IgD-negative memory B cell (primary cell): ENCODE results near the gene SLC5A7. TPM values are rescaled to one million over a fixed set of nuclear protein-coding genes. Genes with fewer than 3 reads are reported as not detected.

Experiments used
- H3K27ac Mint-ChIP-seq, 3 donors: one replicate each; pipeline ENCODE4 v1.8.0; 2020 to 2022; ENCODE audit warnings: mild to moderate bottlenecking in 3 of 3, mixed read lengths in 3 of 3, moderate library complexity in 1 of 3
- H3K27me3 Mint-ChIP-seq: one replicate; pipeline ENCODE4 v1.8.0; 2021; ENCODE audit warnings: mixed read lengths
- H3K36me3 Mint-ChIP-seq: one replicate; pipeline ENCODE4 v1.8.0; 2020; ENCODE audit warnings: mild to moderate bottlenecking, mixed read lengths
- H3K4me1 Mint-ChIP-seq, 3 donors: one replicate each; pipeline ENCODE4 v1.8.0; 2020 to 2022; ENCODE audit warnings: mixed read lengths in 3 of 3, mild to moderate bottlenecking in 1 of 3
- H3K4me3 Mint-ChIP-seq, 4 donors: one replicate each; pipeline ENCODE4 v1.8.0; 2020 to 2022; ENCODE audit warnings: mild to moderate bottlenecking in 4 of 4, mixed read lengths in 4 of 4, moderate library complexity in 3 of 4
- H3K9me3 Mint-ChIP-seq, 3 donors: one replicate each; pipeline ENCODE4 v1.8.0; 2020 to 2021; ENCODE audit warnings: mixed read lengths in 3 of 3, mild to moderate bottlenecking in 1 of 3
- polyA plus RNA-seq: library from polyadenylated mRNA; unstranded; fragments of 300-500 nt; fragmentation: Illumina TruSeq; gene quantifications from one replicate; pipeline ENCODE4 v1.2.3, GENCODE V29; 2021

Gene SLC5A7
- polyA plus RNA-seq, 1 donor from 2014 or later = not detected

DNA sequence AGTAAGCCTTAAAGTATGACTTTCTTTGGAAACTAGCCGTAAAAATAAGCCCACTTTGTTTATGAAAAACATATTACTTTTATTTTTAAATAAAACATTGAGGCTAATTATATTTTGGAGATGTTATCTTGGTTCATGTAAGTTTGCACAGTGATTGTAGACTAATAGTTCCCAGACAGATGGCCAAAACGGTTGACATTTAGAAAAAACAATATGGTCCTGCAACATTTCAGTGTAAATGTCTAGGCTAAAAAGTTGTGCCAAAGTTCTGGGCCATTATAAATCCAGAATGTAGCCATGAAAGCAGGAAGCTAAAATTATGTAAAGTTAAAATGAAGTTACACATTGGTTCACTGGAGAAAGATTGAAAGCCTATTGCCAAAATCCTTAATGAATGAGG is 43.6 kb downstream of the SLC5A7 start:
- H3K4me1 Mint-ChIP-seq = no peaks in the 10 kb centered on the region

DNA sequence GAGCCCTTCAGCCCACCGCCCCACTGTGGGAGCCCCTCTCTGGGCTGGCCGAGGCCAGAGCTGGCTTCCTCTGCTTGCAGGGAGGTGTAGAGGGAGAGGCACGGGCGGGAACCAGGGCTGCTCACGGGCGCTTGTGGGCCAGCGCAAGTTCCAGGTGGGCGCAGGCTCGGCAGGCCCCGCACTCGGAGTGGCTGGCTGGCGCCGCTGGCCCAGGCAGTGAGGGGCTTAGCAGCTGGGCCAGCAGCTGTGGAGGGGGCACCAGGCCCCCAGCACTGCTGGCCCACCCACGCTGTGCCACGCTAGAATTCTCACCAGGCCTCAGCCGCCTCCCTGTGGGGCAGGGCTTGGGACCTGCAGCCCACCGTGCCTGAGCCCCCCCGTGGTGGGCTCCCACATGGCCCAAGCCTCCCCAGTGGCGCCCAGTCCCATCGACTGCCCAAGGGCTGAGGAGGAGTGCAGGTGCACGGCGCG is 45.2 kb downstream of the SLC5A7 start:
- no peaks in the 10 kb centered on the region for H3K4me1 Mint-ChIP-seq
- H3K36me3 Mint-ChIP-seq = no peaks in the 10 kb centered on the region
- H3K27ac Mint-ChIP-seq = no peak overlapping the region
- no peak overlapping the region for H3K4me3 Mint-ChIP-seq
- H3K9me3 Mint-ChIP-seq = peaks cover 0 to 4% (median 0%) of the 10 kb centered on the region in 3 donors
- no peaks in the 10 kb centered on the region for H3K27me3 Mint-ChIP-seq

More for the DNA sequence above, 43.6 kb downstream of the SLC5A7 start:
- Mint-ChIP-seq H3K4me3 (no peak overlapping the region), H3K9me3 (peaks cover 0 to 2% (median 0%) of the 10 kb centered on the region in 3 donors), H3K36me3 (no peaks in the 10 kb centered on the region), H3K27ac (no peak overlapping the region), H3K27me3 (no peaks in the 10 kb centered on the region)

DNA sequence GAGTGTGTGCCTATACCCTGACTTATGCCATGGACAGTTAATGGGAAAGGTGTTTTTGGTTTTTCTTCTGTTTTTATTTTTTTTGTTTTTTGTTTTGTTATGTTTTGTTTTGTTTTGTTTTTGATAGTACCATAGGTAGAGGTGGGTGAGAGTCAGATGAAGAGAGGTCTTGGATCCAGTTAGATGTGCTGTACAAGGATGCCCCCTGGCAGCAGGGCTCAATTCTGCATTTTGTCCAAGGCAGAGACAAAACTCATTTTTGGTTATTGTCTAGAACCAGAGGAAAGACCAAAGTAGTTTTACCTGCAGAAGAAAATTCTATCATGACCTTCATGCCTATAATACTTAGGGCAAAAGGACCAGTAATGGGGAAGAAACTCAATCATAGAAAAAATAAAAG is 48.5 kb downstream of the SLC5A7 start:
- H3K4me3 Mint-ChIP-seq = no peak overlapping the region
- H3K27ac Mint-ChIP-seq = peak overlapping the region in 1 of 3 donors; percentile 18
- no peaks in the 10 kb centered on the region for H3K36me3 Mint-ChIP-seq

DNA sequence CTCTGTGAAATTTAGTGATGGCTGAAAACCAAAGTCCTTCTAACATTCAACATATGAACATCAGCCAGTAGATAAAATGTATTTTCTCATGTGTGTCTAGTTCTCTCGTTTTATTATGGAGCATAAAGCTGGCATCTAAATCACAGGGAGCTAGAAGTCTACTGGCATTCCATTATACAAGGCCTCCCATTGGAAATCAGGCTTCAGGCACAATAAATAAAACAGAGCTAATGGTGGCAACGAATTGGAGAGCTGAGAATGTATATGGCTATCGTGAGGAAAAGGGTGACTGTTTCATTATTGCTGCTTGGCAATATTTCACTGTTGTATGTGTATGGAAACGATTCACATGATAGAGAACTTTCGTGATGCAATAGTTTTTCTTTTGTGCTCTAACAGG is 62.4 kb downstream of the SLC5A7 start:
- no peaks in the 10 kb centered on the region for H3K27me3 Mint-ChIP-seq
- H3K4me3 Mint-ChIP-seq = no peak overlapping the region
- no peak overlapping the region for H3K27ac Mint-ChIP-seq
- H3K9me3 Mint-ChIP-seq = peaks cover 3 to 27% (median 5%) of the 10 kb centered on the region in 3 donors
- H3K4me1 Mint-ChIP-seq = no peaks in the 10 kb centered on the region
- no peaks in the 10 kb centered on the region for H3K36me3 Mint-ChIP-seq

More for the DNA sequence above, 48.5 kb downstream of the SLC5A7 start:
- Mint-ChIP-seq H3K9me3 (peaks cover 0 to 4% (median 0%) of the 10 kb centered on the region in 3 donors), H3K4me1 (no peaks in the 10 kb centered on the region), H3K27me3 (no peaks in the 10 kb centered on the region)

DNA sequence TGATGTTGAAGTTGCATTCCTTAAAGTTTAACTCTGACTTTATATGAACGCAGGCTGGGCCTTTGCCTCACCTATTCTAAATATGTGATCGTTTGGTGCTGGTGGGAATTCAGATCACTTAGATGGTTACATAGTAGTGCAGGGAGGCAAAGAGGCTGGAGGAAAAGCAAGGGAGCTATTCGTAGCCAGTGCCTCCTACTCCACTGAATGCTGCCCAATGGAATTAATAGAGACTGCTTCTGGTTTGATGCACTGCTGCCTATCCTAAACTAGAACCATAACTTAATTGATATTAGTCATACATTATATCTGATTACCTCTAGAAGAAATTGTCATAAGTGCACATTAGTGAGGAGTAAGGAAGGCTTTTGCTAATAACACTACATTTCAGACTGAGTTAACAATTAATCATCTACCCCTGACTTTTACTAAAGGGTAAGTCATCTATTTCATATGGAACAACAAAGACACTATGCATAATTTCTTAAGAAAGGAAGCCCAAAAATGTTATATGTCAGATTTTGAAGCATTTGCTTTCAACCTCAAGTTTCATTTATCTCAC is 72.3 kb downstream of the SLC5A7 start:
- H3K4me1 Mint-ChIP-seq = no peaks in the 10 kb centered on the region
- H3K36me3 Mint-ChIP-seq = no peaks in the 10 kb centered on the region
- H3K4me3 Mint-ChIP-seq = no peak overlapping the region
- H3K27me3 Mint-ChIP-seq = no peaks in the 10 kb centered on the region
- H3K27ac Mint-ChIP-seq = no peak overlapping the region
- H3K9me3 Mint-ChIP-seq = peaks cover 0 to 4% (median 2%) of the 10 kb centered on the region in 3 donors

DNA sequence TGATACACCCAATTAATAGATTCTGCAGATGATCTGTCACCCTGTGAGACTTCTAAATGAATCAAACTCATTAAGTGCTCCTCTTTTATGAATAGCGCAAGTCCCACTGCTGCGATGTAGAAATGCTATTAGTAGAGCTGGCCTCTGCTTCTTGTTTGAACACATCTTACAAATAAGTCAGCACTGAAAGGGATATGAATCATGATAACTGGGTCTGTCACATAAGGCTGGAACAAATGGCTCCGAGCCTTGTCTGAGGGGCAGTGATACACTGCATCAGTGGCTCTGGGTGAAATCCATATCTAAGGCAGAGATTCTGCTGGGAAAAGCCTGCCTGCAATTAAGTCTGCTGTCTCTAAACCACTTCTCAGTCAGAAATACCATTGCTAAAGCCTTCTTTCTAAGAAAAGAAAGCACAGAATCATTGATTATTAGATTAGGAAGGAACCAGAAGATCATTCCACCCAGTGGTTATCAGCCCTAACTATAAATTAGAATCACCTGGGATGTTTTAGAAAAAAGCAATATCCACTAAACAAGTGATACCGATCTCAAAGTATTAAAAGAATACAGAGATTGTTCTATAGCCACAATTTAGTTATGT is 75.2 kb downstream of the SLC5A7 start:
- no peak overlapping the region for H3K27ac Mint-ChIP-seq
- H3K9me3 Mint-ChIP-seq = peaks cover 0 to 4% (median 2%) of the 10 kb centered on the region in 3 donors
- peaks cover 0 to 2% (median 0%) of the 10 kb centered on the region in 3 donors for H3K4me1 Mint-ChIP-seq
- no peaks in the 10 kb centered on the region for H3K36me3 Mint-ChIP-seq
- H3K27me3 Mint-ChIP-seq = no peaks in the 10 kb centered on the region
- no peak overlapping the region for H3K4me3 Mint-ChIP-seq

Other genes with a start within 250 kb of the SLC5A7 start
- gene RGPD4, start 159.6 kb upstream of the SLC5A7 start, polyA plus RNA-seq = not detected